HG03045 (cell line): ENCODE measurements around the gene MAFF.

ENCODE experiments used
- ATAC-seq: cut with Tn5 transposase; IDR thresholded peaks from one replicate; pipeline ENCODE4 v1.9.1; 2021; ENCODE audit warnings: mild to moderate bottlenecking, moderate library complexity; ENCODE audit not compliant: unreplicated experiment

MAFF gene

GRCh38 chr22:38246046-38246658 is 44.4 kb downstream of the MAFF start:
- no peak for ATAC-seq

- ATAC-seq: no peak
Observed at GRCh38 chr22:38246692-38247091, 44.9 kb downstream of the MAFF start.

GRCh38 chr22:38247713-38248112 is 45.9 kb downstream of the MAFF start:
- no peak for ATAC-seq

GRCh38 chr22:38248280-38248679 is 46.5 kb downstream of the MAFF start:
- no peak for ATAC-seq

GRCh38 chr22:38249301-38249700 is 47.5 kb downstream of the MAFF start:
- no peak for ATAC-seq

- ATAC-seq: no peak
Observed at GRCh38 chr22:38249803-38250642, 48.2 kb downstream of the MAFF start.

GRCh38 chr22:38250643-38251340 is 49.0 kb downstream of the MAFF start:
- ATAC-seq: no peak

- no peak for ATAC-seq
Observed at GRCh38 chr22:38251341-38251692, 49.5 kb downstream of the MAFF start.

GRCh38 chr22:38255697-38256096 is 53.9 kb downstream of the MAFF start:
- no peak for ATAC-seq

- no peak for ATAC-seq
Observed at GRCh38 chr22:38257181-38257580, 55.4 kb downstream of the MAFF start.

GRCh38 chr22:38257650-38258250 is 56.0 kb downstream of the MAFF start:
- ATAC-seq: no peak

- no peak for ATAC-seq
Observed at GRCh38 chr22:38258895-38259294, 57.1 kb downstream of the MAFF start.

GRCh38 chr22:38259370-38259769 is 57.6 kb downstream of the MAFF start:
- ATAC-seq: no peak

GRCh38 chr22:38260761-38261681 is 59.2 kb downstream of the MAFF start:
- no peak for ATAC-seq

GRCh38 chr22:38262051-38262795 is 60.4 kb downstream of the MAFF start:
- no peak for ATAC-seq

- no peak for ATAC-seq
Observed at GRCh38 chr22:38264322-38264843, 62.6 kb downstream of the MAFF start.
